Subcutaneous abdominal adipose tissue (tissue), 5 donors: Measurements from ENCODE around the gene ISG15.

Experiments
- H3K27ac ChIP-seq: one replicate; pipeline ENCODE4 v1.7.0; 2013; ENCODE audit warnings: low read depth, mild to moderate bottlenecking, inconsistent platforms, low read length, moderate library complexity
- H3K27me3 ChIP-seq, 5 donors: one replicate each; pipeline ENCODE4 v1.7.0; 2013; ENCODE audit warnings: low read length in 5 of 5, inconsistent platforms in 1 of 5; ENCODE audit not compliant: control insufficient read depth in 5 of 5, insufficient read depth in 4 of 5
- H3K36me3 ChIP-seq, 5 donors: one replicate each; pipeline ENCODE4 v1.7.0; 2013; ENCODE audit warnings: low read length in 5 of 5; ENCODE audit not compliant: control insufficient read depth in 5 of 5, insufficient read depth in 5 of 5
- H3K4me1 ChIP-seq, 5 donors: one replicate each; pipeline ENCODE4 v1.7.0; 2013; ENCODE audit warnings: low read length in 5 of 5, mild to moderate bottlenecking in 3 of 5, moderate library complexity in 1 of 5; ENCODE audit not compliant: control insufficient read depth in 5 of 5, insufficient read depth in 5 of 5
- H3K4me3 ChIP-seq, 5 donors: one replicate each; pipeline ENCODE4 v1.7.0; 2013; ENCODE audit warnings: low read length in 5 of 5, low read depth in 1 of 5
- H3K9ac ChIP-seq, 5 donors: one replicate each; pipeline ENCODE4 v1.7.0; 2013; ENCODE audit warnings: low read length in 5 of 5, mild to moderate bottlenecking in 4 of 5, moderate library complexity in 3 of 5
- H3K9me3 ChIP-seq, 5 donors: one replicate each; pipeline ENCODE4 v1.7.0; 2013; ENCODE audit warnings: low read length in 5 of 5; ENCODE audit not compliant: control insufficient read depth in 5 of 5
- donor health status: healthy.
- donor health status: healthy.
- donor health status: healthy.
- donor health status: healthy.
- donor health status: healthy.

Gene ISG15

GRCh38 chr1:1039145-1039910, 26.0 kb downstream of the ISG15 start:
- peaks cover 11 to 44% (median 30%) of the 10 kb centered on the region in 5 donors for H3K27me3 ChIP-seq
- H3K4me3 ChIP-seq, result no peak overlapping the region
- H3K36me3 ChIP-seq, result peaks cover 0 to 8% (median 0%) of the 10 kb centered on the region in 5 donors
- peaks cover 0 to 17% (median 11%) of the 10 kb centered on the region in 5 donors for H3K4me1 ChIP-seq
- no peaks in the 10 kb centered on the region for H3K9me3 ChIP-seq
- H3K27ac ChIP-seq, result no peak overlapping the region
- no peak overlapping the region for H3K9ac ChIP-seq

- peaks cover 11 to 40% (median 29%) of the 10 kb centered on the region in 5 donors for H3K27me3 ChIP-seq
- peaks cover 0 to 17% (median 2%) of the 10 kb centered on the region in 5 donors for H3K36me3 ChIP-seq
- H3K9ac ChIP-seq, result peak overlapping the region in 2 of 5 donors; percentile 23 to 41
- H3K4me1 ChIP-seq, result peaks cover 0 to 13% (median 10%) of the 10 kb centered on the region in 5 donors
- H3K27ac ChIP-seq, result no peak overlapping the region
- H3K4me3 ChIP-seq, result peak overlapping the region in 3 of 5 donors; percentile 43 to 65 (median 57)
- no peaks in the 10 kb centered on the region for H3K9me3 ChIP-seq
Measured at GRCh38 chr1:1040004-1040991, 27.0 kb downstream of the ISG15 start.

- H3K9me3 ChIP-seq, result no peaks in the 10 kb centered on the region
- peaks cover 0 to 13% (median 10%) of the 10 kb centered on the region in 5 donors for H3K4me1 ChIP-seq
- no peak overlapping the region for H3K9ac ChIP-seq
- no peak overlapping the region for H3K4me3 ChIP-seq
- peaks cover 0 to 22% (median 4%) of the 10 kb centered on the region in 5 donors for H3K36me3 ChIP-seq
- H3K27me3 ChIP-seq, result peaks cover 11 to 35% (median 28%) of the 10 kb centered on the region in 5 donors
- no peak overlapping the region for H3K27ac ChIP-seq
Measured at GRCh38 chr1:1041092-1041523, 27.8 kb downstream of the ISG15 start.

GRCh38 chr1:1041873-1042272, 28.6 kb downstream of the ISG15 start:
- H3K27ac ChIP-seq, result no peak overlapping the region
- no peaks in the 10 kb centered on the region for H3K9me3 ChIP-seq
- peaks cover 0 to 13% (median 10%) of the 10 kb centered on the region in 5 donors for H3K4me1 ChIP-seq
- H3K36me3 ChIP-seq, result peaks cover 0 to 25% (median 6%) of the 10 kb centered on the region in 5 donors
- no peak overlapping the region for H3K4me3 ChIP-seq
- H3K9ac ChIP-seq, result no peak overlapping the region
- H3K27me3 ChIP-seq, result peaks cover 11 to 31% (median 24%) of the 10 kb centered on the region in 5 donors

GRCh38 chr1:1042835-1043234, 29.5 kb downstream of the ISG15 start:
- Histone ChIP-seq H3K36me3 (peaks cover 0 to 31% (median 10%) of the 10 kb centered on the region in 5 donors), H3K9me3 (no peaks in the 10 kb centered on the region), H3K9ac (no peak overlapping the region), H3K4me3 (no peak overlapping the region), H3K27ac (no peak overlapping the region), H3K4me1 (peaks cover 0 to 13% (median 10%) of the 10 kb centered on the region in 5 donors), H3K27me3 (peaks cover 11 to 24% (median 15%) of the 10 kb centered on the region in 5 donors)

GRCh38 chr1:1043411-1043810, 30.1 kb downstream of the ISG15 start:
- peaks cover 0 to 13% (median 10%) of the 10 kb centered on the region in 5 donors for H3K4me1 ChIP-seq
- H3K9ac ChIP-seq, result no peak overlapping the region
- peaks cover 0 to 31% (median 10%) of the 10 kb centered on the region in 5 donors for H3K36me3 ChIP-seq
- no peak overlapping the region for H3K27ac ChIP-seq
- H3K9me3 ChIP-seq, result no peaks in the 10 kb centered on the region
- H3K4me3 ChIP-seq, result no peak overlapping the region
- H3K27me3 ChIP-seq, result peaks cover 7 to 19% (median 12%) of the 10 kb centered on the region in 5 donors

- Histone ChIP-seq H3K9me3 (no peaks in the 10 kb centered on the region), H3K27ac (no peak overlapping the region), H3K4me3 (no peak overlapping the region), H3K27me3 (peaks cover 3 to 14% (median 8%) of the 10 kb centered on the region in 5 donors), H3K4me1 (peaks cover 0 to 13% (median 10%) of the 10 kb centered on the region in 5 donors), H3K36me3 (peaks cover 0 to 31% (median 10%) of the 10 kb centered on the region in 5 donors), H3K9ac (no peak overlapping the region)
Measured at GRCh38 chr1:1043921-1044320, 30.6 kb downstream of the ISG15 start.

GRCh38 chr1:1044455-1045078, 31.3 kb downstream of the ISG15 start:
- Histone ChIP-seq H3K9me3 (no peaks in the 10 kb centered on the region), H3K27me3 (peaks cover 2 to 8% (median 5%) of the 10 kb centered on the region in 5 donors), H3K36me3 (peaks cover 0 to 31% (median 10%) of the 10 kb centered on the region in 5 donors), H3K9ac (no peak overlapping the region), H3K4me3 (no peak overlapping the region), H3K27ac (no peak overlapping the region), H3K4me1 (peaks cover 0 to 11% (median 10%) of the 10 kb centered on the region in 5 donors)

- no peaks in the 10 kb centered on the region for H3K9me3 ChIP-seq
- H3K4me1 ChIP-seq, result peaks cover 0 to 5% (median 5%) of the 10 kb centered on the region in 5 donors
- no peak overlapping the region for H3K9ac ChIP-seq
- peaks cover 0 to 4% (median 0%) of the 10 kb centered on the region in 5 donors for H3K27me3 ChIP-seq
- no peak overlapping the region for H3K27ac ChIP-seq
- H3K36me3 ChIP-seq, result peaks cover 0 to 31% (median 10%) of the 10 kb centered on the region in 5 donors
- no peak overlapping the region for H3K4me3 ChIP-seq
Measured at GRCh38 chr1:1045129-1045528, 31.8 kb downstream of the ISG15 start.
